GM23338 (cell line): Measurements from ENCODE around the gene TPMT. TPM values are rescaled to one million over a fixed set of nuclear protein-coding genes. Genes with fewer than 3 reads are reported as not detected.

Experiments
- ATAC-seq: fragments of 200-7000 bp; cut with Tn5 transposase; 3 replicates; pipeline ENCODE4 v1.9.1; 2020
- DNase-seq: peaks from one replicate; pipeline ENCODE4 v3.0.0-alpha.2; 2015; ENCODE audit warnings: low spot score
- H2AFZ ChIP-seq: fragments of 200-600 bp; sonication (generic); 2 replicates; pipeline ENCODE4 v1.8.0; 2016; ENCODE audit warnings: antibody characterized with exemption, mild to moderate bottlenecking, moderate library complexity
- H3F3A ChIP-seq: fragments of 200-600 bp; sonication (generic); replicated peaks from 2 replicates; pipeline ENCODE4 v1.8.0; 2017; ENCODE audit warnings: antibody characterized with exemption, mixed run types, low read depth
- H3K27ac ChIP-seq: fragments of 200-600 bp; sonication (generic); 2 replicates; pipeline ENCODE4 v1.6.1; 2016; ENCODE audit warnings: low read depth
- H3K27me3 ChIP-seq: fragments of 200-600 bp; sonication (generic); 2 replicates; pipeline ENCODE4 v1.8.0; 2016; ENCODE audit warnings: mild to moderate bottlenecking, mixed run types, moderate library complexity; ENCODE audit not compliant: insufficient read depth
- H3K36me3 ChIP-seq: fragments of 200-600 bp; sonication (generic); 2 replicates; pipeline ENCODE4 v1.8.0; 2016; ENCODE audit warnings: mild to moderate bottlenecking; ENCODE audit not compliant: insufficient read depth
- H3K4me1 ChIP-seq: fragments of 200-600 bp; sonication (generic); 2 replicates; pipeline ENCODE4 v1.8.0; 2016; ENCODE audit warnings: mild to moderate bottlenecking, moderate library complexity; ENCODE audit not compliant: insufficient read depth
- H3K4me2 ChIP-seq: fragments of 200-600 bp; sonication (generic); 2 replicates; pipeline ENCODE4 v1.7.1; 2017; ENCODE audit warnings: mixed run types
- H3K4me3 ChIP-seq: fragments of 200-600 bp; sonication (generic); 2 replicates; pipeline ENCODE4 v1.6.1; 2016; ENCODE audit warnings: mixed run types
- H3K79me2 ChIP-seq: fragments of 200-600 bp; sonication (generic); replicated peaks from 2 replicates; pipeline ENCODE4 v1.8.0; 2017; ENCODE audit warnings: mild to moderate bottlenecking; ENCODE audit not compliant: insufficient read depth
- H3K9me2 ChIP-seq: fragments of 200-600 bp; sonication (generic); 2 replicates; pipeline ENCODE4 v1.8.0; 2017; ENCODE audit not compliant: insufficient read depth
- H4K20me1 ChIP-seq: fragments of 200-600 bp; sonication (generic); replicated peaks from 2 replicates; pipeline ENCODE4 v1.8.0; 2017; ENCODE audit warnings: mild to moderate bottlenecking; ENCODE audit not compliant: insufficient read depth
- H3K27ac Mint-ChIP-seq: 2 replicates; pipeline ENCODE4 v1.8.0; 2020; ENCODE audit warnings: inconsistent platforms, mild to moderate bottlenecking, moderate library complexity, mixed read lengths
- H3K27me3 Mint-ChIP-seq: 3 replicates; pipeline ENCODE4 v1.8.0; 2022; ENCODE audit warnings: low read depth, mild to moderate bottlenecking, moderate library complexity, mixed read lengths, inconsistent platforms; ENCODE audit not compliant: insufficient read depth, poor library complexity
- H3K36me3 Mint-ChIP-seq: 3 replicates; pipeline ENCODE4 v1.8.0; 2021; ENCODE audit warnings: low read depth, mild to moderate bottlenecking, inconsistent platforms, moderate library complexity, mixed read lengths
- H3K4me1 Mint-ChIP-seq: 3 replicates; pipeline ENCODE4 v1.8.0; 2020; ENCODE audit warnings: mild to moderate bottlenecking, inconsistent platforms, mixed read lengths
- H3K4me3 Mint-ChIP-seq: 3 replicates; pipeline ENCODE4 v1.8.0; 2021; ENCODE audit warnings: moderate library complexity, mild to moderate bottlenecking, inconsistent platforms, mixed read lengths
- H3K9me3 Mint-ChIP-seq: 3 replicates; pipeline ENCODE4 v1.8.0; 2020; ENCODE audit warnings: moderate library complexity, mild to moderate bottlenecking, inconsistent platforms, mixed read lengths
- CREB1 ChIP-seq: fragments of 250-450 bp; sonication (Bioruptor Pico); IDR thresholded peaks from 2 replicates; pipeline ENCODE4 v1.5.0; 2020; ENCODE audit warnings: low read depth, mild to moderate bottlenecking, moderate library complexity
- EZH2 ChIP-seq: fragments of 200-600 bp; sonication (generic); IDR thresholded peaks from one replicate; pipeline ENCODE4 v1.8.0; 2017; ENCODE audit warnings: antibody characterized with exemption, mild to moderate bottlenecking, low read depth; ENCODE audit not compliant: unreplicated experiment
- EZH2phosphoT487 ChIP-seq: fragments of 200-600 bp; sonication (generic); IDR thresholded peaks from one replicate; pipeline ENCODE4 v1.8.1; 2018; ENCODE audit warnings: antibody characterized with exemption; ENCODE audit not compliant: unreplicated experiment
- NANOG ChIP-seq: IDR thresholded peaks from 2 replicates; pipeline ENCODE4 v1.6.1; 2016; ENCODE audit warnings: antibody characterized with exemption, borderline replicate concordance
- POLR2AphosphoS5 ChIP-seq: IDR thresholded peaks from 2 replicates; pipeline ENCODE4 v1.6.1; 2016; ENCODE audit warnings: antibody characterized with exemption, low read depth
- STAT1 ChIP-seq: IDR thresholded peaks from one replicate; pipeline ENCODE4 v1.6.1; 2016; ENCODE audit warnings: antibody characterized with exemption; ENCODE audit not compliant: unreplicated experiment
- ZNF114 ChIP-seq: fragments of 250-450 bp; sonication (Bioruptor Pico); IDR thresholded peaks from 2 replicates; pipeline ENCODE4 v1.5.0; 2020; ENCODE audit warnings: mild to moderate bottlenecking, moderate library complexity
- ZNF331 ChIP-seq: fragments of 250-450 bp; sonication (Bioruptor Pico); IDR thresholded peaks from 2 replicates; pipeline ENCODE4 v1.5.0; 2020; ENCODE audit warnings: low read depth, mild to moderate bottlenecking, moderate library complexity
- polyA plus RNA-seq: library from polyadenylated mRNA; unstranded; fragments of >200 nt; fragmentation: Nextera tagmentation; extraction: Ambion mirVana; gene quantifications from 2 replicates; pipeline ENCODE4 v1.2.1, GENCODE V29; 2016
- total RNA-seq: library from RNA; depleted of rRNA; stranded (reverse); fragments of >200 nt; shearing (Covaris generic); gene quantifications from 2 replicates; pipeline ENCODE4 v1.2.3, GENCODE V29; 2014
- TF ChIP-seq, protein P1 (sequence below), 2 experiments: fragments of 200-600 bp in 1 of 2; sonication (generic) in 1 of 2; conservative IDR thresholded peaks; 2 replicates each; pipeline versions ENCODE4 v1.5.1 to v1.6.1; 2016 to 2017; ENCODE audit warnings: antibody characterized with exemption in 2 of 2, low read depth in 2 of 2, mild to moderate bottlenecking in 2 of 2, moderate library complexity in 1 of 2
- TF ChIP-seq, protein P2 (sequence below): IDR thresholded peaks from one replicate; pipeline ENCODE4 v1.6.1; 2018; ENCODE audit warnings: antibody characterized with exemption; ENCODE audit not compliant: unreplicated experiment
- TF ChIP-seq, protein P3 (sequence below): fragments of 250-450 bp; sonication (Bioruptor Pico); IDR thresholded peaks from 2 replicates; pipeline ENCODE4 v1.5.0; 2020; ENCODE audit warnings: mild to moderate bottlenecking, moderate library complexity

The TPMT gene
- total and polyA plus RNA-seq, 2 experiments from 2014 or later = 19.5 to 21.6 TPM

DNA sequence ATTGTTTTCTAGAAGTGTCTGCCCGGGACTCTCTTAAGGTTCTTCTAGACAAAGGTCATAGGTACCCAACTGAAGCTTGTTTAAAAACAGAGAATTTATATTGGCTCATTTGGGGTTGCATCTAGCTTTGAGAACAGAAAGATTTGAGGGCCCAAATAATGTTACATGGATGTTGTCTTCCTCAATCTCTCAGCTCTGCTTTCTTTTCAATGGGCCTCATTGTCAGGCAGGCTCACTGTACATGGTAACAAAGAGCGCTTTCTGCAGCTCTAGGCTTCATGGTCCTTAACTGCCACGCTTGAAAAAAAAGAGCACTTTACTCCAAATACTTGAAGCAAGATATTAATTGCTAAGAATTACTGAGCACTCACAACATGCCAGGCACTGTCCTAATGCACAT, 54.6 kb downstream of the TPMT start (continued):
- TF ChIP-seq, protein P1, sequence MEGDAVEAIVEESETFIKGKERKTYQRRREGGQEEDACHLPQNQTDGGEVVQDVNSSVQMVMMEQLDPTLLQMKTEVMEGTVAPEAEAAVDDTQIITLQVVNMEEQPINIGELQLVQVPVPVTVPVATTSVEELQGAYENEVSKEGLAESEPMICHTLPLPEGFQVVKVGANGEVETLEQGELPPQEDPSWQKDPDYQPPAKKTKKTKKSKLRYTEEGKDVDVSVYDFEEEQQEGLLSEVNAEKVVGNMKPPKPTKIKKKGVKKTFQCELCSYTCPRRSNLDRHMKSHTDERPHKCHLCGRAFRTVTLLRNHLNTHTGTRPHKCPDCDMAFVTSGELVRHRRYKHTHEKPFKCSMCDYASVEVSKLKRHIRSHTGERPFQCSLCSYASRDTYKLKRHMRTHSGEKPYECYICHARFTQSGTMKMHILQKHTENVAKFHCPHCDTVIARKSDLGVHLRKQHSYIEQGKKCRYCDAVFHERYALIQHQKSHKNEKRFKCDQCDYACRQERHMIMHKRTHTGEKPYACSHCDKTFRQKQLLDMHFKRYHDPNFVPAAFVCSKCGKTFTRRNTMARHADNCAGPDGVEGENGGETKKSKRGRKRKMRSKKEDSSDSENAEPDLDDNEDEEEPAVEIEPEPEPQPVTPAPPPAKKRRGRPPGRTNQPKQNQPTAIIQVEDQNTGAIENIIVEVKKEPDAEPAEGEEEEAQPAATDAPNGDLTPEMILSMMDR (conservative IDR thresholded peaks at IDR 0.05; ENCODE audit: low read depth in 2 of 2) = no peak
- TF ChIP-seq STAT1 (no peak), CREB1 (CRISPR knock-in tag) (no peak)

DNA sequence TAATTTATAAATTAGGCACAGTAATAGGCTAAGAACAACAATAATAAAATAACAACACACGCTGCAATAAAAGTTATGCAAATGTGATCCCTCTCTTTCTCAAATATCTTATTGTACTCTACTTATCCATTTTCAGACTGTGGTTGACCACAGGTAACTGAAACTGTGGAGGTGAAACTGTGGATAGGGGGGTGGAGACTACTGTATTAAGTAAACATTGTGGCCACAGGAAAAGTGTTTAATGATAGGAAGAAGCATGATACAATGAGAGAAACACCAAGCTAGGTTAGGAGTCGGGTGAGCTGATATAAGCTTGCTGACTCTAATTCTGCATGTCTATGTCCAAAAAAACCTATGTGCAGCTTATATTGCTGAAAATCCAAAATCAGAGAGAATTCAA, 55.4 kb downstream of the TPMT start:
- H3K4me1 Mint-ChIP-seq = no peaks in the 10 kb centered on the region
- H3K9me2 ChIP-seq = no peaks in the 10 kb centered on the region
- no peaks in the 10 kb centered on the region for H4K20me1 ChIP-seq
- no peaks in the 10 kb centered on the region for H3K4me1 ChIP-seq
- DNase-seq (no peak), ATAC-seq (no peak)
- no peaks in the 10 kb centered on the region for H3K36me3 ChIP-seq
- H3K27me3 ChIP-seq = no peaks in the 10 kb centered on the region
- H3K4me3 ChIP-seq = no peak overlapping the region
- H3K36me3 Mint-ChIP-seq = no peaks in the 10 kb centered on the region
- H2AFZ ChIP-seq = no peak overlapping the region
- no peak overlapping the region for H3K4me3 Mint-ChIP-seq
- H3K4me2 ChIP-seq = no peak overlapping the region
- H3F3A ChIP-seq = no peaks in the 10 kb centered on the region
- no peak overlapping the region for H3K27ac Mint-ChIP-seq
- H3K79me2 ChIP-seq = no peaks in the 10 kb centered on the region
- H3K27ac ChIP-seq = no peak overlapping the region
- H3K9me3 Mint-ChIP-seq = no peaks in the 10 kb centered on the region
- no peaks in the 10 kb centered on the region for H3K27me3 Mint-ChIP-seq
- no peak for TF ChIP-seq CREB1 (CRISPR knock-in tag)
- TF ChIP-seq ZNF114 = no peak
- TF ChIP-seq, protein P2, sequence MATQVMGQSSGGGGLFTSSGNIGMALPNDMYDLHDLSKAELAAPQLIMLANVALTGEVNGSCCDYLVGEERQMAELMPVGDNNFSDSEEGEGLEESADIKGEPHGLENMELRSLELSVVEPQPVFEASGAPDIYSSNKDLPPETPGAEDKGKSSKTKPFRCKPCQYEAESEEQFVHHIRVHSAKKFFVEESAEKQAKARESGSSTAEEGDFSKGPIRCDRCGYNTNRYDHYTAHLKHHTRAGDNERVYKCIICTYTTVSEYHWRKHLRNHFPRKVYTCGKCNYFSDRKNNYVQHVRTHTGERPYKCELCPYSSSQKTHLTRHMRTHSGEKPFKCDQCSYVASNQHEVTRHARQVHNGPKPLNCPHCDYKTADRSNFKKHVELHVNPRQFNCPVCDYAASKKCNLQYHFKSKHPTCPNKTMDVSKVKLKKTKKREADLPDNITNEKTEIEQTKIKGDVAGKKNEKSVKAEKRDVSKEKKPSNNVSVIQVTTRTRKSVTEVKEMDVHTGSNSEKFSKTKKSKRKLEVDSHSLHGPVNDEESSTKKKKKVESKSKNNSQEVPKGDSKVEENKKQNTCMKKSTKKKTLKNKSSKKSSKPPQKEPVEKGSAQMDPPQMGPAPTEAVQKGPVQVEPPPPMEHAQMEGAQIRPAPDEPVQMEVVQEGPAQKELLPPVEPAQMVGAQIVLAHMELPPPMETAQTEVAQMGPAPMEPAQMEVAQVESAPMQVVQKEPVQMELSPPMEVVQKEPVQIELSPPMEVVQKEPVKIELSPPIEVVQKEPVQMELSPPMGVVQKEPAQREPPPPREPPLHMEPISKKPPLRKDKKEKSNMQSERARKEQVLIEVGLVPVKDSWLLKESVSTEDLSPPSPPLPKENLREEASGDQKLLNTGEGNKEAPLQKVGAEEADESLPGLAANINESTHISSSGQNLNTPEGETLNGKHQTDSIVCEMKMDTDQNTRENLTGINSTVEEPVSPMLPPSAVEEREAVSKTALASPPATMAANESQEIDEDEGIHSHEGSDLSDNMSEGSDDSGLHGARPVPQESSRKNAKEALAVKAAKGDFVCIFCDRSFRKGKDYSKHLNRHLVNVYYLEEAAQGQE = no peak
- no peak for TF ChIP-seq EZH2phosphoT487
- TF ChIP-seq, protein P1 (conservative IDR thresholded peaks at IDR 0.05; ENCODE audit: low read depth in 2 of 2) = no peak
- TF ChIP-seq EZH2 = no peak
- no peak for TF ChIP-seq STAT1
- no peak for TF ChIP-seq NANOG
- TF ChIP-seq, protein P3, sequence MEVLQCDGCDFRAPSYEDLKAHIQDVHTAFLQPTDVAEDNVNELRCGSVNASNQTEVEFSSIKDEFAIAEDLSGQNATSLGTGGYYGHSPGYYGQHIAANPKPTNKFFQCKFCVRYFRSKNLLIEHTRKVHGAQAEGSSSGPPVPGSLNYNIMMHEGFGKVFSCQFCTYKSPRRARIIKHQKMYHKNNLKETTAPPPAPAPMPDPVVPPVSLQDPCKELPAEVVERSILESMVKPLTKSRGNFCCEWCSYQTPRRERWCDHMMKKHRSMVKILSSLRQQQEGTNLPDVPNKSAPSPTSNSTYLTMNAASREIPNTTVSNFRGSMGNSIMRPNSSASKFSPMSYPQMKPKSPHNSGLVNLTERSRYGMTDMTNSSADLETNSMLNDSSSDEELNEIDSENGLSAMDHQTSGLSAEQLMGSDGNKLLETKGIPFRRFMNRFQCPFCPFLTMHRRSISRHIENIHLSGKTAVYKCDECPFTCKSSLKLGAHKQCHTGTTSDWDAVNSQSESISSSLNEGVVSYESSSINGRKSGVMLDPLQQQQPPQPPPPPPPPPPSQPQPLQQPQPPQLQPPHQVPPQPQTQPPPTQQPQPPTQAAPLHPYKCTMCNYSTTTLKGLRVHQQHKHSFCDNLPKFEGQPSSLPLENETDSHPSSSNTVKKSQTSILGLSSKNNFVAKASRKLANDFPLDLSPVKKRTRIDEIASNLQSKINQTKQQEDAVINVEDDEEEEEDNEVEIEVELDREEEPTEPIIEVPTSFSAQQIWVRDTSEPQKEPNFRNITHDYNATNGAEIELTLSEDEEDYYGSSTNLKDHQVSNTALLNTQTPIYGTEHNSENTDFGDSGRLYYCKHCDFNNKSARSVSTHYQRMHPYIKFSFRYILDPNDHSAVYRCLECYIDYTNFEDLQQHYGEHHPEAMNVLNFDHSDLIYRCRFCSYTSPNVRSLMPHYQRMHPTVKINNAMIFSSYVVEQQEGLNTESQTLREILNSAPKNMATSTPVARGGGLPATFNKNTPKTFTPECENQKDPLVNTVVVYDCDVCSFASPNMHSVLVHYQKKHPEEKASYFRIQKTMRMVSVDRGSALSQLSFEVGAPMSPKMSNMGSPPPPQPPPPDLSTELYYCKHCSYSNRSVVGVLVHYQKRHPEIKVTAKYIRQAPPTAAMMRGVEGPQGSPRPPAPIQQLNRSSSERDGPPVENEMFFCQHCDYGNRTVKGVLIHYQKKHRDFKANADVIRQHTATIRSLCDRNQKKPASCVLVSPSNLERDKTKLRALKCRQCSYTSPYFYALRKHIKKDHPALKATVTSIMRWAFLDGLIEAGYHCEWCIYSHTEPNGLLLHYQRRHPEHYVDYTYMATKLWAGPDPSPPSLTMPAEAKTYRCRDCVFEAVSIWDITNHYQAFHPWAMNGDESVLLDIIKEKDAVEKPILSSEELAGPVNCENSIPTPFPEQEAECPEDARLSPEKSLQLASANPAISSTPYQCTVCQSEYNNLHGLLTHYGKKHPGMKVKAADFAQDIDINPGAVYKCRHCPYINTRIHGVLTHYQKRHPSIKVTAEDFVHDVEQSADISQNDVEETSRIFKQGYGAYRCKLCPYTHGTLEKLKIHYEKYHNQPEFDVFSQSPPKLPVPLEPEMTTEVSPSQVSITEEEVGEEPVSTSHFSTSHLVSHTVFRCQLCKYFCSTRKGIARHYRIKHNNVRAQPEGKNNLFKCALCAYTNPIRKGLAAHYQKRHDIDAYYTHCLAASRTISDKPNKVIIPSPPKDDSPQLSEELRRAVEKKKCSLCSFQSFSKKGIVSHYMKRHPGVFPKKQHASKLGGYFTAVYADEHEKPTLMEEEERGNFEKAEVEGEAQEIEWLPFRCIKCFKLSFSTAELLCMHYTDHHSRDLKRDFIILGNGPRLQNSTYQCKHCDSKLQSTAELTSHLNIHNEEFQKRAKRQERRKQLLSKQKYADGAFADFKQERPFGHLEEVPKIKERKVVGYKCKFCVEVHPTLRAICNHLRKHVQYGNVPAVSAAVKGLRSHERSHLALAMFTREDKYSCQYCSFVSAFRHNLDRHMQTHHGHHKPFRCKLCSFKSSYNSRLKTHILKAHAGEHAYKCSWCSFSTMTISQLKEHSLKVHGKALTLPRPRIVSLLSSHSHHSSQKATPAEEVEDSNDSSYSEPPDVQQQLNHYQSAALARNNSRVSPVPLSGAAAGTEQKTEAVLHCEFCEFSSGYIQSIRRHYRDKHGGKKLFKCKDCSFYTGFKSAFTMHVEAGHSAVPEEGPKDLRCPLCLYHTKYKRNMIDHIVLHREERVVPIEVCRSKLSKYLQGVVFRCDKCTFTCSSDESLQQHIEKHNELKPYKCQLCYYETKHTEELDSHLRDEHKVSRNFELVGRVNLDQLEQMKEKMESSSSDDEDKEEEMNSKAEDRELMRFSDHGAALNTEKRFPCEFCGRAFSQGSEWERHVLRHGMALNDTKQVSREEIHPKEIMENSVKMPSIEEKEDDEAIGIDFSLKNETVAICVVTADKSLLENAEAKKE = no peak
- TF ChIP-seq ZNF331 (CRISPR knock-in tag) = no peak
- TF ChIP-seq POLR2AphosphoS5 = no peak
